Neural crest cell (in vitro differentiated cells): ENCODE measurements around the gene LIG1. TPM values are rescaled to one million over a fixed set of nuclear protein-coding genes. Genes with fewer than 3 reads are reported as not detected.

Experiments
- DNase-seq: peaks from one replicate; pipeline ENCODE4 v3.0.0; 2021; ENCODE audit warnings: low read depth, mixed read lengths, low spot score
- H3K27ac Mint-ChIP-seq: one replicate; pipeline ENCODE4 v1.8.0; 2021; ENCODE audit warnings: mild to moderate bottlenecking, mixed read lengths; ENCODE audit not compliant: unreplicated experiment
- H3K27me3 Mint-ChIP-seq: 2 replicates; pipeline ENCODE4 v1.8.0; 2021; ENCODE audit warnings: low read depth, mild to moderate bottlenecking, mixed read lengths
- H3K36me3 Mint-ChIP-seq: 2 replicates; pipeline ENCODE4 v1.8.0; 2021; ENCODE audit warnings: low read depth, mild to moderate bottlenecking, mixed read lengths
- H3K4me1 Mint-ChIP-seq: 2 replicates; pipeline ENCODE4 v1.8.0; 2021; ENCODE audit warnings: mixed read lengths
- H3K4me3 Mint-ChIP-seq: one replicate; pipeline ENCODE4 v1.8.0; 2021; ENCODE audit warnings: mild to moderate bottlenecking, mixed read lengths
- H3K9me3 Mint-ChIP-seq: 2 replicates; pipeline ENCODE4 v1.8.0; 2021; ENCODE audit warnings: mixed read lengths
- CTCF ChIP-seq: fragments of 200-600 bp; sonication (generic); conservative IDR thresholded peaks from 2 replicates; pipeline ENCODE4 v1.5.0; 2021; ENCODE audit warnings: antibody characterized with exemption, mild to moderate bottlenecking
- total RNA-seq: library from RNA; stranded (reverse); gene quantifications from 2 replicates; pipeline ENCODE4 v1.2.1, GENCODE V29; 2021

The LIG1 gene
- total RNA-seq, 1 donor from 2014 or later, result 144 TPM

- Mint-ChIP-seq H3K27me3 (peaks cover 2% of the 10 kb centered on the region), H3K4me1 (peaks cover 22% of the 10 kb centered on the region), H3K4me3 (no peak overlapping the region), H3K27ac (no peak overlapping the region), H3K9me3 (no peaks in the 10 kb centered on the region), H3K36me3 (peaks cover 34% of the 10 kb centered on the region)
- no peak for DNase-seq
- TF ChIP-seq CTCF, result no peak
These were observed 49.1 kb downstream of the LIG1 start for GRCh38 chr19:48121066-48121465.

GRCh38 chr19:48120505-48120904, 49.6 kb downstream of the LIG1 start:
- Mint-ChIP-seq H3K36me3 (peaks cover 33% of the 10 kb centered on the region), H3K27me3 (peaks cover 2% of the 10 kb centered on the region), H3K9me3 (no peaks in the 10 kb centered on the region), H3K4me3 (no peak overlapping the region), H3K4me1 (peaks cover 22% of the 10 kb centered on the region), H3K27ac (no peak overlapping the region)
- no peak for DNase-seq
- TF ChIP-seq CTCF, result no peak

GRCh38 chr19:48118131-48118517, 52.0 kb downstream of the LIG1 start:
- Mint-ChIP-seq H3K9me3 (no peaks in the 10 kb centered on the region), H3K36me3 (peaks cover 24% of the 10 kb centered on the region), H3K4me3 (no peak overlapping the region), H3K4me1 (peaks cover 9% of the 10 kb centered on the region), H3K27ac (no peak overlapping the region), H3K27me3 (peaks cover 2% of the 10 kb centered on the region)
- no peak for DNase-seq
- TF ChIP-seq CTCF, result no peak

GRCh38 chr19:48117515-48118130, 52.5 kb downstream of the LIG1 start:
- Mint-ChIP-seq H3K9me3 (no peaks in the 10 kb centered on the region), H3K4me3 (no peak overlapping the region), H3K36me3 (peaks cover 24% of the 10 kb centered on the region), H3K4me1 (peaks cover 8% of the 10 kb centered on the region), H3K27me3 (peaks cover 2% of the 10 kb centered on the region), H3K27ac (no peak overlapping the region)
- TF ChIP-seq CTCF, result no peak
- no peak for DNase-seq

GRCh38 chr19:48113190-48113917, 56.8 kb downstream of the LIG1 start:
- Mint-ChIP-seq H3K27me3 (no peaks in the 10 kb centered on the region), H3K4me3 (no peak overlapping the region), H3K9me3 (no peaks in the 10 kb centered on the region), H3K4me1 (peaks cover 7% of the 10 kb centered on the region), H3K36me3 (peaks cover 7% of the 10 kb centered on the region), H3K27ac (peak overlapping the region; percentile 82)
- no peak for TF ChIP-seq CTCF
- DNase-seq, result no peak
